D721Med (cell line): ENCODE data around the gene NDUFV1.
"Not testable (repeated sequence)": the region's sequence is repeated elsewhere in the genome, so short reads cannot be mapped to it uniquely, and the experiment has no call there.

Source experiments
- DNase-seq: peaks from one replicate; pipeline ENCODE4 v3.0.0; 2011; ENCODE audit warnings: low spot score; ENCODE audit not compliant: insufficient read length
- FAIRE-seq: peaks from 2 replicates; lab custom pipeline; 2011; peaks lifted over from hg19 to GRCh38; lab: Jason Lieb, UNC
- CTCF ChIP-seq: IDR thresholded peaks from 2 replicates; pipeline ENCODE4 v1.5.1; 2012; ENCODE audit warnings: mild to moderate bottlenecking, control low read depth; ENCODE audit not compliant: insufficient read depth; ENCODE audit errors: missing control alignments

The NDUFV1 gene

DNA sequence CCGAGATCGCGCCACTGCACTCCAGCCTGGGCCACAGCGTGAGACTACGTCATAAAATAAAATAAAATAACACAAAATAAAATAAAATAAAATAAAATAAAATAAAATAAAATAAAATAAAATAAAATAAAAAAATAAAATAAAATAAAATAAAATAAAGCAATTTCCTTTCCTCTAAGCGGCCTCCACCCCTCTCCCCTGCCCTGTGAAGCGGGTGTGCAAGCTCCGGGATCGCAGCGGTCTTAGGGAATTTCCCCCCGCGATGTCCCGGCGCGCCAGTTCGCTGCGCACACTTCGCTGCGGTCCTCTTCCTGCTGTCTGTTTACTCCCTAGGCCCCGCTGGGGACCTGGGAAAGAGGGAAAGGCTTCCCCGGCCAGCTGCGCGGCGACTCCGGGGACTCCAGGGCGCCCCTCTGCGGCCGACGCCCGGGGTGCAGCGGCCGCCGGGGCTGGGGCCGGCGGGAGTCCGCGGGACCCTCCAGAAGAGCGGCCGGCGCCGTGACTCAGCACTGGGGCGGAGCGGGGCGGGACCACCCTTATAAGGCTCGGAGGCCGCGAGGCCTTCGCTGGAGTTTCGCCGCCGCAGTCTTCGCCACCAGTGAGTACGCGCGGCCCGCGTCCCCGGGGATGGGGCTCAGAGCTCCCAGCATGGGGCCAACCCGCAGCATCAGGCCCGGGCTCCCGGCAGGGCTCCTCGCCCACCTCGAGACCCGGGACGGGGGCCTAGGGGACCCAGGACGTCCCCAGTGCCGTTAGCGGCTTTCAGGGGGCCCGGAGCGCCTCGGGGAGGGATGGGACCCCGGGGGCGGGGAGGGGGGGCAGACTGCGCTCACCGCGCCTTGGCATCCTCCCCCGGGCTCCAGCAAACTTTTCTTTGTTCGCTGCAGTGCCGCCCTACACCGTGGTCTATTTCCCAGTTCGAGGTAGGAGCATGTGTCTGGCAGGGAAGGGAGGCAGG, 23.2 kb upstream of the NDUFV1 start, which contains the start of gene GSTP1:
TSS of gene GSTP1 (plus strand) at position 566 of the 958 bp plus-strand sequence. CDS start at position 598, 32 bp downstream.
- TF ChIP-seq CTCF: peak; percentile 59
- FAIRE-seq (no peak), DNase-seq (peak; percentile 51)

DNA sequence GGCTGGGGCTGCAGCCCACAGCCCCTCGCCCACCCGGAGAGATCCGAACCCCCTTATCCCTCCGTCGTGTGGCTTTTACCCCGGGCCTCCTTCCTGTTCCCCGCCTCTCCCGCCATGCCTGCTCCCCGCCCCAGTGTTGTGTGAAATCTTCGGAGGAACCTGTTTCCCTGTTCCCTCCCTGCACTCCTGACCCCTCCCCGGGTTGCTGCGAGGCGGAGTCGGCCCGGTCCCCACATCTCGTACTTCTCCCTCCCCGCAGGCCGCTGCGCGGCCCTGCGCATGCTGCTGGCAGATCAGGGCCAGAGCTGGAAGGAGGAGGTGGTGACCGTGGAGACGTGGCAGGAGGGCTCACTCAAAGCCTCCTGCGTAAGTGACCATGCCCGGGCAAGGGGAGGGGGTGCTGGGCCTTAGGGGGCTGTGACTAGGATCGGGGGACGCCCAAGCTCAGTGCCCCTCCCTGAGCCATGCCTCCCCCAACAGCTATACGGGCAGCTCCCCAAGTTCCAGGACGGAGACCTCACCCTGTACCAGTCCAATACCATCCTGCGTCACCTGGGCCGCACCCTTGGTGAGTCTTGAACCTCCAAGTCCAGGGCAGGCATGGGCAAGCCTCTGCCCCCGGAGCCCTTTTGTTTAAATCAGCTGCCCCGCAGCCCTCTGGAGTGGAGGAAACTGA, 22.4 kb upstream of the NDUFV1 start:
- no peak for DNase-seq
- TF ChIP-seq CTCF: no peak
- no peak for FAIRE-seq

GRCh38 chr11:67584881-67585873, 21.6 kb upstream of the NDUFV1 start:
- FAIRE-seq: no peak
- no peak for TF ChIP-seq CTCF
- DNase-seq: no peak

- no peak for TF ChIP-seq CTCF
- DNase-seq (no peak), FAIRE-seq (no peak)
These were observed 20.8 kb upstream of the NDUFV1 start for GRCh38 chr11:67585911-67586310.

- no peak for DNase-seq
- no peak for FAIRE-seq
- no peak for TF ChIP-seq CTCF
These were observed 20.0 kb upstream of the NDUFV1 start for GRCh38 chr11:67586568-67587250.

GRCh38 chr11:67588136-67588503, 18.6 kb upstream of the NDUFV1 start:
- FAIRE-seq: no peak

DNA sequence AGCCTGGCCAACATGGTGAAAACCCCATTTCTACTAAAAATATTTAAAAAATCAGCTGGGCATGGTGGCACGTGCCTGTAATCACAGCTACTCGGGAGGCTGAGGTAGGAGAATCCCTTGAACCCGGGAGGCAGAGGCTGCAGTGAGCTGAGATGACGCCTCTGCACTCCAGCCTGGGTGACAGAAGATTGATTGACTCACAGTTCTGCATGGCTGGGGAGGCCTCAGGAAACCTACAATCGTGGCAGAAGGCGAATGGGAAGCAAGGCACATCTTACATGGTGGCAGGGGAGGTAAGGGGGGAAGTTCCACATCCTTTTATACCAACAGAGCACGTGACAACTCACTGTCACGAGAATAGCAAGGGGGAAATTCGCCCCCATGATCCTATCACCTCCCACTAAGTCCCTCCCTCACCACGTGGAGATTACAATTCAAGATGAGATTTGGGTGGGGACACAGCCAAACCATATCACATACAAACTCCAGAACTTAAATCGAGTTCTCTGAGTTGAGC, 17.8 kb upstream of the NDUFV1 start:
- not testable (repeated sequence) for DNase-seq, FAIRE-seq

More at GRCh38 chr11:67588136-67588503, 18.6 kb upstream of the NDUFV1 start:
- no peak for TF ChIP-seq CTCF
- DNase-seq: no peak
